ENCODE results near the gene CDNF. TPM values are rescaled to one million over a fixed set of nuclear protein-coding genes. Genes with fewer than 3 reads are reported as not detected.

The CDNF gene
- total RNA-seq, 2 donors from 2014 or later, result 1.3 to 15.3 TPM

GRCh38 chr10:14823966-14824365, 13.9 kb downstream of the CDNF start:
- DNase-seq (no peak), ATAC-seq (no peak)
- TF ChIP-seq CTCF (IDR thresholded peaks at IDR 0.05), result no peak
- TF ChIP-seq POLR2A (IDR thresholded peaks at IDR 0.05), result no peak
- Histone ChIP-seq H3K9me3 (no peaks in the 10 kb centered on the region), H3K4me3 (no peak overlapping the region), H3K27ac (no peak overlapping the region), H3K27me3 (no peaks in the 10 kb centered on the region), H3K36me3 (replicated peaks in 1 of 2; ENCODE audit: insufficient read depth in 1 of 2, low read depth in 2 of 2) (no peaks in the 10 kb centered on the region), H3K4me1 (peaks cover 4% of the 10 kb centered on the region)
- intact Hi-C loops (cut with DNase I), result loop anchor here (10.0 kb wide), 1 partner anchor 319 kb away; no protein-coding TSS in a partner anchor
- 90 to 91% methylated on average over 3 of the region's 3 CpGs for WGBS, 2 donors

DNA sequence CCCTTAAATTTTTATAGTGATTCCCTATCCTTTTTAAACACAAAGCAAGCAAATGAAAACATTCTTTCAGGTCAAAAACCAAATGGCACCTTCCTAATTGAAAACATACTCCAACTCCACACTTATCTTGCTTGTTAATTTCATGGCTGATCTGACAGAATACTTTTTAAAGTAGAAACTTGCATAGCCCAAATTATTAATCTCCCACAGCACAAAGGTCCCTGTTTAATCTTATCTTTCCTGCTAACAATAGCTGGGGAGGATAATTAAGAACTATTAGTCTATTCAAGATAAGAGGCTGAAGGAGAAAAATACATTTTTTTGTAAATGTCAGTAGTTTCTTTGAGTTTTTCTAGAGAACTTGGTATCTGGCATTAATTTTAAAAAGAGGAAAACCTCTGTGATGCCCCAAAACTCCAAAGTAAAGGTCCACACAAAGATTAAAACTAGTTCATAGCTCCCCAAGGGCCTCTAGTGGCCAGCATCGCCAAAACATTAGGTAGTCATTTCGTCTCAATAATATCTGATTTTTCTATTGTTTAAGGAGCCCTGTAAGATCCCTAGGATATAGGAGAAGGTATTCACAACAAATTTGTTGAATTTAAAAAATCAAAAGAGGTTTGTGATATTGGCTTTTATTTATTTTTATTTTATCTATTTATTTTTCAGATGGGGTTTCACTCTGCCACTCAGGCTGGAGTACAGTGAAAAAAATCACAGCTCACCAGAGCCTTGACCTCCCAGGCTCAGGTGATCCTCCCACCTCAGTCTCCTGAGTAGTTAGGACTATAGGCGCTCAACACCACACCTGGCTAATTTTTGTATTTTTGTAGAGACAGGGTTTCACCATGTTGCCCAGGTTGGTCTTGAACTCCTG, 14.7 kb downstream of the CDNF start:
- Histone ChIP-seq H3K27ac (no peak overlapping the region), H3K4me3 (no peak overlapping the region), H3K4me1 (peaks cover 4% of the 10 kb centered on the region), H3K9me3 (no peaks in the 10 kb centered on the region), H3K27me3 (no peaks in the 10 kb centered on the region), H3K36me3 (replicated peaks in 1 of 2; ENCODE audit: insufficient read depth in 1 of 2, low read depth in 2 of 2) (no peaks in the 10 kb centered on the region)
- 24 to 29% methylated on average over 3 of the region's 3 CpGs for WGBS, 2 donors
- DNase-seq (peak; percentile 25 to 53 (median 42)), ATAC-seq (peak; percentile 58)
- TF ChIP-seq POLR2A (IDR thresholded peaks at IDR 0.05) (no peak), CTCF (IDR thresholded peaks at IDR 0.05) (peak in 6 of 7 experiments; percentile 44 to 71 (median 61))
- intact Hi-C loops (cut with DNase I), result loop anchor here (10.0 kb wide), 1 partner anchor 318 kb away; no protein-coding TSS in a partner anchor

GRCh38 chr10:14821635-14822375, 16.0 kb downstream of the CDNF start:
- H3K4me3 ChIP-seq, result no peak overlapping the region
- TF ChIP-seq POLR2A (IDR thresholded peaks at IDR 0.05) (no peak), CTCF (IDR thresholded peaks at IDR 0.05) (no peak)
- intact Hi-C loops (cut with DNase I), result loop anchor here (10.0 kb wide), 1 partner anchor 317 kb away; no protein-coding TSS in a partner anchor
- no peak for DNase-seq
- H3K4me1 ChIP-seq, result peaks cover 4% of the 10 kb centered on the region
- H3K9me3 ChIP-seq, result no peaks in the 10 kb centered on the region
- no peak for ATAC-seq
- H3K36me3 ChIP-seq (replicated peaks in 1 of 2; ENCODE audit: insufficient read depth in 1 of 2, low read depth in 2 of 2), result no peaks in the 10 kb centered on the region
- H3K27ac ChIP-seq, result no peak overlapping the region
- H3K27me3 ChIP-seq, result no peaks in the 10 kb centered on the region
- WGBS, 2 donors, result 66 to 71% methylated on average over 6 of the region's 6 CpGs

DNA sequence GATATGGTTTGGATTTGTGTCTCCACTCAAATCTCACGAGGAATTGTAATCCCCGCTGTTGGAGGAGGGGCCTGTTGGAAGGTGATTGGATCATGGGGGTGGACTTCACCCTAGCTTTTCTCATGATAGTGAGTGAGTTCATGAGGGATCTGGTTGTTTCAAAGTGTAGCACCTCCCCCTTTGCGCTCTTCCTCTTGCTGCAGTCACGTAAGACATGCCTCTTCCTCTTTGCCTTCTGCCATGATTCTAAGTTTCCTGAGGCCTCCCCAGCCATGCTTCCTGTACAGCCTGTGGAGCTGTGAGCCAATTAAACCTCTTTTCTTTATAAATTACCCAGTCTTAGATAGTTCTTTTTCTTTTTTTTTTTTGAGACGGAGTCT, 17.1 kb downstream of the CDNF start:
- no peak overlapping the region for H3K27ac ChIP-seq
- TF ChIP-seq CTCF (IDR thresholded peaks at IDR 0.05) (no peak), POLR2A (IDR thresholded peaks at IDR 0.05) (no peak)
- no peaks in the 10 kb centered on the region for H3K27me3 ChIP-seq
- peaks cover 4% of the 10 kb centered on the region for H3K4me1 ChIP-seq
- DNase-seq (no peak), ATAC-seq (no peak)
- 87 to 97% methylated on average over 5 of the region's 5 CpGs for WGBS, 2 donors
- H3K9me3 ChIP-seq, result no peaks in the 10 kb centered on the region
- intact Hi-C loops (cut with DNase I), result loop anchor here (10.0 kb wide), 1 partner anchor 316 kb away; no protein-coding TSS in a partner anchor
- no peak overlapping the region for H3K4me3 ChIP-seq
- no peaks in the 10 kb centered on the region for H3K36me3 ChIP-seq (replicated peaks in 1 of 2; ENCODE audit: insufficient read depth in 1 of 2, low read depth in 2 of 2)

All from body of pancreas (tissue), 4 donors.